OCI-LY1 (cell line): ENCODE measurements around the gene KDM1A.

Source experiments
- CTCF ChIP-seq: fragments of 200-600 bp; sonication (generic), shearing (Covaris generic); IDR thresholded peaks from 2 replicates; pipeline ENCODE4 v1.5.1; 2017; ENCODE audit warnings: mild to moderate bottlenecking, antibody characterized with exemption, low read length, moderate library complexity, mixed read lengths
- EZH2 ChIP-seq: fragments of 200-600 bp; sonication (generic), shearing (Covaris generic); IDR thresholded peaks from 2 replicates; pipeline ENCODE4 v1.8.0; 2017; ENCODE audit warnings: borderline replicate concordance, mixed run types, mild to moderate bottlenecking, antibody characterized with exemption, low read length, moderate library complexity, mixed read lengths

- TF ChIP-seq CTCF (no peak), EZH2 (no peak)
Measured at GRCh38 chr1:23065385-23065784, 46.1 kb downstream of the KDM1A start.
